Colon (tissue), 2 donors: ENCODE results near the gene C19orf25.
"Not testable (repeated sequence)": the region's sequence is repeated elsewhere in the genome, so short reads cannot be mapped to it uniquely, and the experiment has no call there.

Experiments
- FAIRE-seq: peaks from 2 replicates; lab custom pipeline; 2012; peaks lifted over from hg19 to GRCh38; lab: Jason Lieb, UNC
- donor health status: control.
- donor health status: control.

C19orf25 gene

DNA sequence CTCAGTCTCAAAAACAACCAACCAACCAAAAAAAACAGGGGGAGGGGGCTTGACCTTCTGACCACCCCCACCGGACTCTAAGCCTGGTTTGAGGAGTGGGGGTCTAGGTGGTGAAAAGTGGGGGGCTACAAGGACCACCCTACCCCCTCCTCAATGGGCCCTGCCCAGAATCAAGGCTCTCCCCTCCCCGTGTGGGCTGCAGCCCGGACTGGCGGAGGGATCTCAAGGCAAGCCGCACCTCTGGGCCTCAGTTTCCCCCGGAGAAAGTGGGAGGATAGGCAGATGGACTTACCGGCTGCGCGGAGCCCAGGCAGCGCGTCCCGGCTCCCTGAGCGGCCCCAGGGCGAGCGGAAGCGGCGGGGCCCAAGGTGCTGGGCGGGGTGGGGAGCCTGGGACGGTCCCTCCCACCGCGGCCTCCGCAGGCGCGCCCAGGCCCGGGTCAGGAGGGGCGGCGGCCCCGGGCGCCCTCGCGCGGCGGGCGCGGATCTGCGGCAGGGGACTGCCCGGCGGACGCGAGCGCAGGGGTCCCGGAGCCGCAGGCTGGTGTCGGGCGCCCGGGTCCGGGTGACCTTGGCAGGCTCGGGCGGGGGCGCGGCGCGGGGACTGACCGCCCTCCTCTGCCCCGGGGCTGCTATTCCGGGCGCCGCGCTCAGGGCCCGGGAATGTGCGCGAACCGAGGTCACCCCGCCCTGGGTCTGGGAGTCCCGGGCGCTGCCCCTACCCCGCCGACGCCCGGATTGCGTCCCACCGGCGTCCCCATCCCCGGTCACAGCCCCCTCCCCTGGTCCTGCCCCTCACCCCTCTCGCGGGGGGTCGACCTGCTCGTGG lies 33.9 kb upstream of the C19orf25 start, which contains the start of gene ADAMTSL5:
Gene ADAMTSL5 (minus strand): TSS at position 349 of the 828 bp plus-strand sequence. CDS start 2,076 bp downstream, outside the sequence.
- FAIRE-seq: no peak

DNA sequence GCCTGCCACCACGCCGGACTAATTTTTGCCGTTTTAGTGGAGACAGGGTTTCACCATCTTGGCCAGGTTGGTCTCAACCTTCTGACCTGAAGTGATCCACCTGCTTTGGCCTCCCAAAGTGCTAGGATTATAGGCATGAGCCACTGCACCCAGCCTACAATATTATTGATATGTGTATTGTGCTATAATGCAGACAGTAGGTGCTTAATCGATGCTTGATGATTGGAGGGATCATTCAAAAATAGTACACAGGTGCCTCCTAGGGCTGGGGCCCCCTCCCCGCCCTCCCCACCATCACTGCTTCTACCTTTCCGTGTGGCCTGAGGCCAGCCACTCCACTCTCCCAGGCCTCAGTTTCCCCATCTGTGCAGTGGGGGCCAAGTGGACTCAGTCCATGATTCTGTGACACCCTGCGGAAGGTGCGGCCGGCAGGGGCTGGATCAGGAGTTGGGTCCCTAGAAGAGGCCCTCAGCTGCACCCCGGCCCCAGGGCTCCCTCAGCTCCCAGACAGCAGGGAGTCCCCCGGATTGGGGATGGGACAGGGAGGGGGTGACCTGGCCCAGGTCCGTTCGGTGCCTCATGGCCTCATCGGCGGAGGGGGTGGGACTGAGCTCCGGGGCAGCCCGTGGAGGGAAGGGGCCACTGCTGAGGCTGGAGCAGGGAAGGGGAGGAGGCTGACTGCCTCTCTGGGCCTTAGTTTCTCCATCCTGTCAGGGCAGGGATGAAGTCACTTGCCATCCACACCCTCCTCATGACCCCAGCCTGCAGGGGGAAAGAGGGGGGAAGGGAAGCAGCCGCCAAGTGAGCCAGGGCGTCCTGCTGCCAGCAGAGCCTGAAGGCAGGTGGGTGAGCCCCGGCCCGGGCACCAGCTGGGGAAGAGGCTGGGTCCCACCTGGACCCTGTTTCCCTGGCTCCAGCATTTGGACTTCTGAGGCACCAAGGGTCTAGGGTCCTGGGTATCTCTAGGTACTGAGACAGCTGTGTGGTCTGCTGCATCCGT lies 32.6 kb upstream of the C19orf25 start:
- FAIRE-seq: no peak

DNA sequence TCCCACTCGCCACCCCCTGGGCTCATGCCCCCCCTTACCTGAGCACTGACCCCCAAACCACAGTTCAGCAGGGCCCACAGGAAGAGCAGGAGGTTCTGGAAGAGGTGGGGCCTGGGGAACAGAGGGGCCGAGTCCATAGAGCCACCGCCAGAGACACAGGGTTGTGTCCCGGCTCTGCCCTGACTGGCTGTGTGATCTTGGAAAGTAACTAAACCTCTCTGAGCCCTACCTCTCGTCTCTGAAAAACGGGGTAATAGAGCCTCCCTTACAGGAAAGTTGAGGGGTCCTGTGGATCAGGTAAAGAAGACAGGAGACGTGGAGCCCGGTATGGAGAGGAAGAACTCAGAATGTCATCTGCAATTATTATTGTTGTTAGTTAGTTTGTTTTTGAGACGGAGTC lies 31.8 kb upstream of the C19orf25 start:
- no peak for FAIRE-seq

DNA sequence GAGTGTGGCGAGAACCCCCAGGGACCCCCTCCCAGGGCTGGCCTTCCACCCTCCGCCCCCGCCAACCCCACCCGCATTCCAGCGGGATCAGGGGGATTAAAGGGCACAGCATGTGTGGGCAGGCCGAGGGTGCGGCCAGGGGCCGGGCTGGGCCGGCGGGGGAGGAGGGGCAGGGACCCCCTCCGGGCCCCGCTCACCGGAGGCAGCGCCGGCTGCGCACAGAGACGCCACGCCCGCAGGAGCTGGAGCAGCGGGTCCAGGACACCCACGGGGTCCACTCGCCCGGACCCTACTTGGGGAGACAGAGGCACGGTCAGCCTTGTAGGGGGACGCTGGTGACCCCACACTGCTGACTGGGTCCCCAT lies 31.4 kb upstream of the C19orf25 start:
- no peak for FAIRE-seq

DNA sequence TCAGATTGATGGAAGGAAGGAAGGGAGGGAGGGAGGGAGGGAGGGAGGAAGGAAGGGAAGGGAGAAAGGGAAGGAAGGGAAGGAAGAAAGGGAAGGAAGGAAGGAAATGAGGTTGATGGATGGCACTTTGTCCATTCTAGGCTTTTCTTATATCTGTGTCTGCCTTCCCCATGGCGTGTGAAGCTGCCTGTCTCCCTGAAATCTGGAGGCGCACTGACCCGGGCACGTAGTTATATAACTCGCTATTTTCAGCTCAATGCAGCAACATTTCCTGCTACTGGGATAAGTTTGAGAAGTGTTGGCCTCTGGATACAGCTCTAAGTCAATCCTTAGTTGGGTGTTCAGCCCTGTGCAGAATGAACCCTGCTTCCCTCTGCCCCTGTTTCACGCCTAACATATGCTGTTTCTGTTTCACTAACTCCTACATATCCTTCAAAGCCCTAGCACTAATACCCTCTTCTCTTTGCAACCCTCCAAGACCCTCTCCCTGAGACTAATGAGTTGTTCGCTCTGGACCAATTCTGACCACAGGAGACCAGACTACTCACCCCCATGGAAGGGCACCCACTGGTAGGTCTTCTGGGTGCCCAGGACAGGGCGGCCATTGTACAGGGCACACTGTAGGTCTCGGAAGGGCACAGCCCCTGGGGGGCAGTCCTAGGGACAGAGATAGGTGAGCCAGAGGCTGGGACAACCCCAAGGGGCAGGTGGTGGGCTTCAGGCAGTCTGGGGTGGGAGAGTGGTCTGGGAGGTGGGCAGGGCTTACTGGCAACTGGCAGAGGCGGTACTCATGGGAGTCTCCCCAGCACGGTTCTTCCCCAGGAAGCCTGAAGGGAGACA lies 30.8 kb upstream of the C19orf25 start:
- FAIRE-seq: no peak

DNA sequence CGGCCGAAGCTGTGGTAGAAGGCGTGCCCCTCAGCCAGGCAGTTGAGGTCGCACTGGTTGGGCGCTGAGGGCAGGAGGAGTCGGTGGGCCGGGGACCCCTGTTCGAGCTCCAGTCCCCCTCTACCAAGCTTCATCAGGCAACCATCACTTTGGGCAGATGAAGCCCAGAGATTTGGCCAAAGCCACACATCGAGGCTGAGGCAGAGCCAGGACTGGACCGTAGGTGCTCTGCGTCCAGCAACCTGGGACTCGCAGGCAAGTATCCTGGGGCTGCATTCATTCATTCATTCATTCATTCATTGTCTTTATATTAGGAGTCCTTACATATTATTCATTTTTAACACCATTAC lies 29.5 kb upstream of the C19orf25 start:
- FAIRE-seq: no peak

DNA sequence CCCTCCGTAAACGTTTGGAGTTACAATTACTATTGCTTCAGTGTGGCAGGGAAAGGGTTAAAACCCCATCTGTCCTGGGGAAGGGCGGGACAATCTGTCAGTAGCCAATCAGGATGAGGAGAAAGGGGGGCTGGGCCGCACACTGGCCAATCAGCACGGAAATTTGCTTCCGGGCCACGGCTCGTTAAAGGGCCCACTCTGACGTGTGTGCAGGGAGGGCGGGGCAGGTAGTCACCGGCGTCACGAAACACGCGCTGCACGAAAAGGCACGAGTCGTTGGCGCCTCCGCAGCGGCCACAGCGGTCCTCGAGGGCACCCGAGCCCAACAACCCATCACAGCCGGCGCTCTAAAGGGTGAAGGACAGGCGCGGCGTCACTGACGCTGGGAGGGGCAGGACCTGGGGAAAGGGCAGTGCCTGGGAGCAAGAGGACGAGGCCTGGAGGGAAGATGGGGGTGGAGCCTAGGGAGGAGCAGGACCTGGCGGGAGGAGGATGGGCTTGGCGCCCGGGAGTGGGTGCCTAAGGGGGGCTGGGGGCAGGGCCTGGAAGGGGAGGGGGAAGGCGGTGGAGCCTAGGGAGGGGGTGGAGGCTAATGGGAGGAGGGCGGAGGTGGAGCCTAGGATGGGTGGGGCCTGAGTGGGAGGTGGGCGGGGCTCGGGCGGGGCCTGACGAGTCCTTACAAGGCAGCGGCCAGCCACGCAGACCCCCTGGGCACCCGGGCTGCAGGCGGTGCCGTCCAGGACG lies 28.9 kb upstream of the C19orf25 start:
- FAIRE-seq: no peak

DNA sequence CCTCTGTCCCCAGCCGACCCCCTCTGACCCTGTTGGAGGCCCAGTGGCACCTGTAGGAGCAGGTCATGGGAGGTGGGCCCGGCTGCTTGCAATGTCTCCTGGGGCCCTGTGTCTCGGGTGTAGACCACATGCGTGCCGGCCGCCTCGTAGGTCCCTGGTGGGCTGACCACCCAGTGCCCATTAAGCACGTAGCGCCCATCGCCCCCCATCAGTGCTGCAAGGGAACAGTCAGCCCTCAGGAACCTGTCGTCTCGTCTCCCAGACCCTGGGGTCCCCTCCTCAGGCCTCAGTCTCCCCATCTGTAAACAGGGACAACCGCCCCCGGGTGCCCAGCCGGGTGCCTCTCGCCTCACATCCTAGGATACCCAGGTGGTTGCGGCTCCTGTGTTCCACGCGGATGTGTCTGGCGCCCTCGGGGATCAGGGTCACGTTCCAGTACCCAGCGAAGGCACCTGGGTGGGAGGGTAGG lies 28.2 kb upstream of the C19orf25 start:
- FAIRE-seq: no peak

DNA sequence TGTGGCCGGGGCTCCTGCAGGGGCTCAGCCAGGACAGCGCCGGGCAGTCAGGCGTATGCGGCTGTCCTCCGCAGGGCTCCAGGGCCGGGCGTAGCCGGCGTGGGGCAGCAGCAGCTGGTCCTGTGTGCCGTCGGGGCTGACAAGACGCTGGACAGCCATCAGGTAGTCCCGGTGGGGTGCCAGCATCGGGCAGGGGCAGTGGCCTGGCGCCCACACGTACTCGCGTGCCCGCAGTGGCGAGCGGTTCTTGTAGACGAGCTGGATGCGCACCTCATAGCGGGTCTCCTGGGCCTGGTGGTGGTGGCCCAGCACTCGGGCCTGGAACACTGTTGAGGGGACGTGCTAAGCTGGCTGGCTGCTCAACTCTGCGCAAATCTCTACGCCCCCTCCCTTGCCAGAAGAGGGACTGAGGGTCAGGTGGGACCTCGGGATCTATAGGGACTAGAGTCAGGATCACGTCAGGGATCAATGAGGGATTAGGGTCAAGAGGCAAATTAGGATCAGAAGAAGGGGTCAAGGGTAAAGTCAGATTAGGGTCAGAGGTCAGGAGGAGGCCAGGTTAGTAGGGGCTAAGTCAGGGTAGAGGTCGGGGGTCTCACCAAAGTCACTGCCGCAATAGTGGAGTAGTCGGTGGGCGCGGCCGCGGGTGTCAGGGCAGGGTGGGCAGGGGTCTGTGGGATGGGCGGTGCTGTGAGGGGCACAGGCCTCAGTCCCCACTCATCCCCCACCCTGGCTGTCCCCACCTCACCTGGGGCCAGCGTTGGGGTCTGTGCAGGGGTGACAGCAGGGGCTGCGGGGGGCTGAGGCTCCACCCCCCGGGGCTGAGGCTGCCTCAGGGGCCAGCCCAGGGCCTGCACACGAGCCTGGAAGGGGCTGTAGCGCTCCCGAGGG lies 27.2 kb upstream of the C19orf25 start:
- no peak for FAIRE-seq

DNA sequence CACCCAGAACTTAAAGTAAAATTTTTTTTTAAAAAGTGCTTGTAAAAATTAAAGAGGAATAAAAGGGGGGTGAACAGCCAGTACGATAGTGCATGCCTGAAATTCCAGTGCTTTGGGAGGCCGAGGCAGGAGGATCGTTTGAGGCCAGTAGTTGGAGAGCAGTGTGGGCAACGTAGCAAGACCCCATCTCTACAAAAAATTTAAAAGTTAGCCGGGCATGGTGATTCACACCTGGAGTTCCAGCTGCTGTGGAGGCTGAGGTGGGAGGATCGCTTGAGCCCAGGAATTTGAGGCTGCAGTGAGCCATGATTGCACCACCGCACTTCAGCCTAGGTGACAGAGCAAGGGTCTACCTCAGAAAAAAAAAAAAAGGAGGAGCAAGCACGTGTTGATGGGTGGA lies 26.0 kb upstream of the C19orf25 start:
- FAIRE-seq: no peak

DNA sequence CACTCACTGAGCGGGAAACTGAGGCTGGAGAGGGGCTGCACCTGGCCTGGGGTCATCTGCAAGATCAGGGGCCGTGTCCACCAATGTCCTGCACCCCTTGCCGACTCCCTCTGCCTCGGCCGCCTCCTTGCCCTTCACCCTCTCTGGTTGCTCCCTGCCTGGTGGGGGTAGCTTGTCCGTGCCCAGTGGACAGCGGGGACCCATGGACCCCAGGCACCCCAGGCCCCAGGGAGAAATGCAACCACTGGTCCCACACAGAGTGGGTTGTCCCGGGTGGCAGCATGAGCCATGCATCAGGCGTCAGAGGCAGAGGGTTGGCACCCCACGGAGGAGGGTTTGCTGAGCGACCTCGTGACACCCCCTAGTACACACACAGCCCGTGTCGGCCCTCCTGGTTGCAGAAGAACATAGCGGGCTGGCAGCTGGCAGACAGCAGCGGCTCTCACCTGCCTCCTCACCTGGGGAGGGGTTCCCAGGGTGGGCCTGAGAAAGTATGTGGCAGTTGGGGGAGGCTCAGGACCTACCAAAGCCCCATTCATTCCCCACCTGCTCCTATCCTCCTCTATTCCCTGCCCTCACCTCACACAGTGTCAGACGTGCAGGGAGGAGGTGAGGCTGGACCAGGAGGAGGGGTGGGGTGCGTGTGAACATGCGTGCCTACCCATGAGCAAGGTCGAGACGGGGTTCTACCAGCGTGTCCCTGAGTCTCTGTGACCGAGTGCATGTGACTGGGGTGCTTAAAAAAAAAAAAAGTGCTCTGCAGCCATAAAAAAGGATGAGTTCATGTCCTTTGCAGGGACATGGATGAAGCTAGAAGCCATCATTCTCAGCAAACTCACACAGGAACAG lies 25.1 kb upstream of the C19orf25 start:
- FAIRE-seq: no peak

DNA sequence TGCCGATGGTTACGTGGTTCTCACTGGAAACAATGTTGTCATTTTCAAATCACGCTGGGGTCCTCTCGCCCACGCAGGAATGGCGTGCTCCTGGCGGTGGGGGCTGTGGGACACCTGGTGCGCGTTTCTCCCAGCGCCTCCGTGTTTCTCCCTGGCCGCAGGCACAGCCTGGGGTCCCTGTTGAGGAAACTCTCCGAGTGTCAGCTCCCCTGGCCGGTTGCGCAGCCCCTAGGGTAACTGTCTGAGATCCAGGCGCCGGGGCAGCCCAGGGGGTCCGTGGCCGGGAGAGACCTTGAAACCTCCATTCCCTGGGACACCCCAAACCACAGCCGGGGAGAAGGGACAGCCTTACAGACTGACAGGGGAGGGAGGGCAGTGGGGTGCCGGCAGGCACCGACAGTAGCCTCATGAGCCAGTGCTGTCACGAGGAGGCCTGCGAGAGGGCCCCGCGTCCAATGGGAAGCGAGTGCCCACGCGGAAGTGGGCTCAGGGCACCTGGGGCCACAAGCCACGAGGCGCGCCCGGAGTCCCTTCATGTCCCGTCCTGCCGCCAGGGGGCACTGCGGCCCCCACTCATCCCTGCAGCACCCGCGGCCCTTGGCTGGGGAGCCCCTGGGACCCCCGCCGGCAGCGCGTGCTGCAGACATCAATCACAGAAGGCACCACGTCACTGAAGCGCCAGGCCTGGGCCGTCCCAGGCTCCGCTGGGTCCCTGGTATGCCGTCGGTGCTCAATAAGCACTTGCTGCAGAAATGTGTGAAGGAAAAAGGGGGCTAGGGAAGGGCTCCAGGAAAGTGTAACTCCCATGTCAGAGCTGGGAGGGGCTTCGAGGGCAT lies 24.3 kb upstream of the C19orf25 start:
- no peak for FAIRE-seq

DNA sequence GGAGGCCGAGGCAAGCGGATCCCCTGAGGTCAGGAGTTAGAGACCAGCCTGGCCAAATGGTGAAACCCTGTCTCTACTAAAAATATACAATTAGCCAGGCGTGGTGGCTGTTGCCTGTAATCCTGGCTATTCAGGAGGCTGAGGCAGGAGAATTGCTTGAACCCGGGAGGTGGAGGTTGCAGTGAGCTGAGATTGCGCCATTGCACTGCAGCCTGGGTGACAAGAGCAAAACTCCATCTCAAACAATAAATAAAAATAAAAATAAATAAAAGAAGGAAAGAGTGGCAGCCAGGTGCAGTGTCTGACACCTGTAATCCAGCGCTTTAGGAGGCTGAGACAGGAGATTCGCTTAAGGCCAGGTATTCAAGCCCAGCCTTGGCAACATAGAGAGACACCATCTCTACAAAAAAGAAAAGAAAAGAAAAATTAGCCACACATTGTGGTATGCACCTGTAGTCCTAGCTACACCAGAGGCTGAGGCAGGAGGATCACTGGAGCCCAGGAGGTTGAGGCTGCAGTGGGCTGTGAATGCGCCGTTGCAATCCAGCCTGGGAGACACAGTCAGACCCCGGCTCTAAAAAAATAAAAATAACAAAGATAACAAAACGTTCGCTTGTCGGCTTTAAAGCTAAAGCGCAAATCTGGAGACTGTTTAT lies 23.5 kb upstream of the C19orf25 start:
- no peak for FAIRE-seq

DNA sequence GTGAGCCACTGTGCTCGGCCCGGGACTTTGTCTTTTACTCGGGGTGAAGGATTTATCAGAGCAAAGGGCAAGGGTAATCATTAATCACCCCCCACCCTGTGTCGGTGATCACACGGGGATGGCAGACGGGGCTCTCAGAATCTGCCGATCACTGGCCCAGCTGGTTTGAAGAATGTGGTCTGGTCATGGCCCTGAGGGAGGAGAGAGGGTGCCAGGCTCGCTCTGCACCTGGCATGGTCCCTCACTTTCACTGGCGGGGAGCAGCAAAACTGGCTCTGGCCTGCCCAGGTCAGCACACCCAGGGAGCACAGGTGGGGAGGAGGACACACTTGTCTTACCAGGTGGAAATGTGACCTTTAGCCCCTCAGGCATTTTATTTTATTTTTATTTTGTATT lies 22.2 kb upstream of the C19orf25 start:
- no peak for FAIRE-seq

DNA sequence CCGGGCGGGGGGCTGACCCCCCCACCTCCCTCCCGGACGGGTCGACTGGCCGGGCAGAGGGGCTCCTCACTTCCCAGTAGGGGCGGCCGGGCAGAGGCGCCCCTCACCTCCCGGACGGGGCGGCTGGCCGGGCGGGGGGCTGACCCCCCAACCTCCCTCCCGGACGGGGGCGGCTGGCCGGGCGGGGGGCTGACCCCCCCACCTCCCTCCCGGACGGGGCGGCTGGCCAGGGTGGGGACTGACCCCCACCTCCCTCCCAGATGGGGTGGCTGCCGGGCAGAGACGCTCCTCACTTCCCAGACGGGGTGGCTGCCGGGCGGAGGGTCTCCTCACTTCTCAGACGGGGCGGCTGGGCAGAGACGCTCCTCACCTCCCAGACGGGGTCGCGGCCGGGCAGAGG lies 20.2 kb upstream of the C19orf25 start:
- FAIRE-seq: not testable (repeated sequence)

DNA sequence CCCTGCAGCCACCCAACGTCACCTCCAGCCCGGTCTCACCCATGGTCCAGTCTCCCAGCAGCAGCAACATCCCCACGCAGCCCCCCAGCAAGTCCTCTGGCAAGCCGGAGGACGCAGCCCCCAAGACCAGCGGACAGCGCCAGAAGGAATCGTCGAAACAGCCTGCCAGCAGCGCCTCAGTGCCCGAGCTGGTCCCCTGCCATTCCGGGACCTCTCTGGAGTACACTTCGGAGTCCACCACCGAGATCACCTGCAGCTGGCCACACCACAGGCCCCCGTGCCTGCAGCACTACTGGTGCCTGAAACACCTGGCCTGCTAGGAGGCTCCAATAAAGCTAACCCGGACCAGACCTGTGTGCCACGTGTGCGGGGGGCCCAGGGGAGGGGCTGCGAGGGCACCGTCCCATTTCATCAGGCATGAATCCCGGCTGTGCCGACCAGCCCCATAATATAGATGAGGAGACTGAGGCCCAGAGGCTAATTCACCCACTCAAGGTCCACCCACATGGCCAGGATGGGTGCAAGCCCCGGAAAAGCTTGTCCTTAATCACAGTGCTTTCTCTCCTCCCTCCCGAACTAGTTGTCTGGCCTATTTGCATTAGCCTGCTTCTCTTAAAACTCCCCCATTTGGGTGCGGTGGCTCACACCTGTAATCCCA lies 18.7 kb upstream of the C19orf25 start:
- no peak for FAIRE-seq
